Activated CD4-positive, alpha-beta T cell treated with anti-CD3 and anti-CD28 coated beads, Interleukin-2, amount 50 U/mL, for 1 hour (primary cell): ENCODE results near the gene SERPINB4.

Source experiments
- DNase-seq: peaks from one replicate; pipeline ENCODE4 v3.0.0-alpha.2; 2020

SERPINB4 gene

DNA sequence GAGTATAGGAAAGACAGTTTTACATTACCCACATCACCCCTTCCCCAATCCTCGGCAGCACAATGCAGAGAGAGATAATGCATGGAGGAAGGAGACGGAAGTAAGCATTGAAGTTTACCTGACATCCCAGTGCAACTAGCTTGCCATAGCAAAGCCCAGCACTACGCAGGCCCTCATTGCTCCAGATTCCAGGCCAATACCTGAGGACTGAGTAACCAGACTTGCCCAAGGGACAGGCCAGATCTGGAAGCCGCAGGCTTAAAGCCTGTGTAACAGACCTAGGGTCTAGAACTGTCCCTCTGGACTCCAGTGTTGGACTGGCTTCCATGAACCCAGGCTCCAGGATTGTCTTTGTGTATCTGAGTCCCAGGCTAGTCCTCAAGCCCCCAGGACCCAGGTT, 17.6 kb downstream of the SERPINB4 start:
- DNase-seq: no peak

DNA sequence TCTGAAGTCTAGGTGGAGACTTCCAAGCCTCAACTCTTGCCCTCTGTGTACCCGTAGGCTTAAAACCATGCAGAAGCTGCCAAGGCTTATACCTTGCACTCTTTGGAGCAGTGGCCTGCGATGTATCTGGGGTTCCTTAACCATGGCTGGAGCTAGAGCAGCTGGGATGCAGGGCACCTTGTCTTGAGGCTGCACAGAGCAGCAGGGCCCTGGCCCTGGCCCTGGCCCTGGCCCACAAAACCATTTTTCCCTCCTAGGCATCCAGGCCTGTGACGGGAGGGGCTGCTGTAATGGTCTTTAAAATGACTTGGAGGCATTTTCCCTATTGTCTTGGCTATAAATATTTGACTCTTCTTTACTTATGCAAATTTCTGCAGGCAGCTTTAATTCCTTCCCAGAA, 19.2 kb downstream of the SERPINB4 start:
- no peak for DNase-seq

DNA sequence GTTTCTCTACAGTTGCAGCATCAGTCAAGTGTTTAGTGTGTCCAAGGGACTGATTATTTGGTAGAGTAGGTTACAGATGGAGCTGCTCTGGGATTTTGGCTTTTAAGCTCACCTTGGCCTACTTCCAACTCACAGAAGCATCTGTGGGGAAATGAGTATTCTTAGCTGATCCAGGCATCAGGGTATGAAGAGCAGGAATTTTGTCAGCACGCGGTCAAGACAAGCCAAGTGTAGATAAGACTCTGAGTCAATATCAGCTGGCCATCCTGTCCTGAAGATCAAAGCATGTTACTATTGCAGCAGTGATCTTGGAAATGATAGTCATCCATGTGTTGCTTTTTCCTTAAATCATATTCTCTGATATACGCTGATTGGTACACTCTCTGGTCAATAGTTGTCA, 24.4 kb downstream of the SERPINB4 start:
- no peak for DNase-seq

DNA sequence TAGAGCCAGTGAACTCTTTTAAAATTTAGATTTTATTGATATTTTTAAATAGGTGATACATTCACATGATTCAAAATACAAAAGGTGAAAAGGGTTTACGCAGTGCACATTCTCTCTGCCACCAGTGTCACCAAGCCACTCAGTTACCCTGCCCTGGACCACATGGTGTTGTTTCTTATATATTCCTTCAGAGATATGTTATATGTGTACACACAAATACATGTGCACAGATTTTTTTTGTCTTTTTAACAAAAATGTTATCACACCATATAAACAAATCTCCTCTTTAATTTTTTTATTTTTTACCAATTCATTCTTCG, 26.2 kb downstream of the SERPINB4 start:
- DNase-seq: no peak

DNA sequence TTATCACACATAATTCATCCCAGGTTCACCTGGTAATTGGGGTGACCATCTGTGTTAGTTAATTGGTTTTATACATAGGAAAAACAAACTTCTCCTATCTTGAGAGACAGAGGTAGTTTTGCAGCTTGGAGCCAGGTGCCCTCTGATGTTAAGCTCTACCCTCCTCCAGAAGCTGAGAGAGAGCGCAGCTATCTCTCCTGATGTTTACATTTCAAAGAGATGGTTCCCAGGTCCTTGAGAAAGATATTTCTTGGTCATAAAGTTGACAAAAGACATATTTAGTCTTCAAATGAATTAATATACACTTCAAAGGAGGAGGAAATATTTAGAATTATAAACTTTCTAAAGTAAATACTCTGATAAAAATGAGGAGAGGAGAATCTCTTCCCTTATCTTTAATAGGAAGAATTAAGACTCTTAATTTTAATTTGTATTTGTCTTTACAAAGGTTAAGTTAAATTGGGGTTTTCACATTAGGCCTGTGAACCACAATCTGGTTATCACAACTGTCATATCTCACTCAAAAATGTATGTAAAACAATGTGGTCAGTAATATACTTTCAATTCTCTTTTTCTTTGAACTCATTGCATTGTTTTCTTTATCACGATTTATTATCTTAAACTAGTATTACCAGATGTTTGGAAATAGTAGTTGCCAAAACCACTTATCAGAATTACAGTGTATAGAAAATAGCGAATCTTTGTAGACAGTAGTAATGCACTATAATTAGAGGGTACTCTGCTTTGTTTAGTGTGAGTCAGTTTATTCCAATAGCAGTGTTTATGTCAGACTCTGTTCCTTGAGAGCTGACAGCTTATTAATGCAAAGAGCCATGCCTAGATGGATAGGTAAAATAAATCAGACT, 26.8 kb downstream of the SERPINB4 start:
- no peak for DNase-seq

DNA sequence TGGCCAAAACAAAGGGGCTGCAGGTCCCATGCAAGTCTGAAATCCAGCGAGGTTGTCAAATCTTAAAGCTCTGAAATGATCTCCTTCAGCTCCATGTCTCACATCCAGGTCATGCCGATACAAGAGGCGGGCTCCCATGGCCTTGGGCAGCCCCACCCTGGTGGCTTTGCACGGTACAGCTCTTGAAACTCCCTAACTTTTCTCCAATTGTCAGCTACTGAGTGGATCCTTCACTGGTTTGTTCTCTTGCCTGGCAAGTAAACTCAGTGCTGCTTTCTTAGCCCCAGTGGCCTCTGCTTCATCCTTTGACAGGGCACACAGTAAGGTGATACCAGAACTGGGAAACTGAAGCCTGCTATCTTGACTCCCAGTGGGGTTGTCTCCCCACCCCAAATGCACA, 30.6 kb downstream of the SERPINB4 start:
- DNase-seq: no peak

DNA sequence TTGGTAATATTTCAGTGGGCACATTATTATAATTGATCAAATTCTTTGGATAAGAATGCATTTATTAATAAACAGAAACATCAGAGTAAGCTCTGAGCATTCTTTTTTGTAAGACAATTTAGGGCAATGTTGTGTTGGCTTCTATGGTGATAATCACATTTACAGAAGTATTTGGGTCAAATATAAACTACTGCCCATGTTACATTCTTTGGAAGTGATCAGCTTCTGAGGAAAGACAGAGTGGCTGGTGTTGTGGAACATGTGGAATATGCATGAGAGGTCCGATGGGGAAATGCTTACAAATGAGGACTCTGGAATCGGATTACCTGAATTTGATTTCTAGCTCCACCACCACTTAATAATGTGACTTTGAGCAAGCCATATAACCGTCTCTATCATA, 37.5 kb downstream of the SERPINB4 start:
- DNase-seq: no peak

DNA sequence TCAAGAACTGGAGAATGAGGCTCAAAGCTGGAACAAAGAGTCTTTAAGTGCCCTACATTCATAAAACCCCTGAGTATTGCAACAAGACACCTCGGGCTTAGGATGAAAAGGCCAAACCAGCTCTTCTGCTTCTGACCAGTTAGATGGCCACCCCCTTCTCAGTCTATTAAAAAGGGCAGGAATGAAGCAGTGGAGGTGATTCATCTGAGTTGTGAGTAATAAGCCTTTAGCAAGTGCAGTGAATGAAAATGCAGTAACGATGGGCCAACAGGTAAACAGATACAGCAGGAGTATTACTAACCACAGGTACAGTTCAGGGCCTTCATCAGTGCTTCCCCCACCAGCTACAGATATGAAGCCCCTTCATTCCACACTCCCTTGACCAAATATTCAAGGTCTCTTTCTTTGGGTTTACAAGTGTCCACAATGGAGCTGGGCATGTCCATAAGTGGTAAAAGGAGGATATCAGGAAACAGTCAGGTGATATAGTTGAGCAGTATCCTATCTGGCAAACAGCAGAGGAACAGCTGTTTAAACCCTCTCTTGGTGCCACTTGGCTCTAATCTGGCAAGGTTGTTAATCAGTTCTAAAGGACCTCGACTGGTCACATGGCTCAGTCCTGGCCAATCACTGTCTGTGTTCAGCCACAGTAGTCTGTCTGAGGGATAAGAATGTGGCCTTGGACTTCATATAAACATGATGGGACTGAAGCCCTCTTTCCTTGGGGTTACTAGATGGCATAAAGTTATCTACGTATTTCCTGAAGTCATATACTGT, 39.1 kb downstream of the SERPINB4 start:
- DNase-seq: no peak

DNA sequence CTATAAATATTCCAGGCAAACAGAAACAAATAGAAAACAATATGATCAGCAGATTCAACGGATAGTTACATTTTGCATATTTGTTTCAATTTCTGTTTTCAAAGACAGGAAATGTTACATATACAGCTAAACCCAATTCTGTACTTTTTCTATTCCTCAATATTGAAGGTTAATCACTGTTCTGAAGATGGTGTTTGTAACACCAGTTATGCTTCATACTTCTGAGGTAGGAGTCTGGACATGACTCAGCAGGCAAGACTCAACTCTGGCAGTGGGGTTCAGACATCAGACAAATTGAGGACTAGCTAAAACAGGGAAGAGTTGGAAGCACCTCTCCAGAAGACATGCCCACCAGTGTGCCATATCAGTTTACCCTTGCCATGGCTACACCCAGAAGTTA, 40.3 kb downstream of the SERPINB4 start:
- no peak for DNase-seq

DNA sequence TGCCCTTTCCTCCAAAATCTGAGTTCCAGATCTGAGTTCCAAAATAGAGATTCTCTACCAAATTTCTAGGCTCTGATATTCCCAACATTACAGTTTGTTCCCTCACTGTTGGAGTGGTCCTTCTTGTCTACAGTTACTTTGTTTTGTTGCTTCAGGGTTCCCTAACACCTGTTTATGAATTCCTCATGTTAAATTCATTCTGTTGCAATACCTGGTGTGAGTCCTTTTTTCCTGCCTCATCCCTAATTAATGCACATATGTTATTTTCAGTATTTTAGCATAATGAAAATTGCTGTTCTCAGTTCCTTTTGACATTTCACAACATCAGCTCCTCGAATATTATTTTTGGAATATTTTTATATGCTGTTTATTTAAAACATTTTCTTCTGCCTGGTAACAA, 40.7 kb downstream of the SERPINB4 start:
- DNase-seq: no peak

DNA sequence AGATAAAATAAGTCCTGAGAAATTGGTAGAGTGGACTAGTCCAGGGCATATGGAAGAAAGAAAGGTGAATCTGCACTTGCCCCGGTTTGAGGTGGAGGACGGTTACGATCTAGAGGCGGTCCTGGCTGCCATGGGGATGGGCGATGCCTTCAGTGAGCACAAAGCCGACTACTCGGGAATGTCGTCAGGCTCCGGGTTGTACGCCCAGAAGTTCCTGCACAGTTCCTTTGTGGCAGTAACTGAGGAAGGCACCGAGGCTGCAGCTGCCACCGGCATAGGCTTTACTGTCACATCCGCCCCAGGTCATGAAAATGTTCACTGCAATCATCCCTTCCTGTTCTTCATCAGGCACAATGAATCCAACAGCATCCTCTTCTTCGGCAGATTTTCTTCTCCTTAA, 47.1 kb downstream of the SERPINB4 start:
- no peak for DNase-seq

DNA sequence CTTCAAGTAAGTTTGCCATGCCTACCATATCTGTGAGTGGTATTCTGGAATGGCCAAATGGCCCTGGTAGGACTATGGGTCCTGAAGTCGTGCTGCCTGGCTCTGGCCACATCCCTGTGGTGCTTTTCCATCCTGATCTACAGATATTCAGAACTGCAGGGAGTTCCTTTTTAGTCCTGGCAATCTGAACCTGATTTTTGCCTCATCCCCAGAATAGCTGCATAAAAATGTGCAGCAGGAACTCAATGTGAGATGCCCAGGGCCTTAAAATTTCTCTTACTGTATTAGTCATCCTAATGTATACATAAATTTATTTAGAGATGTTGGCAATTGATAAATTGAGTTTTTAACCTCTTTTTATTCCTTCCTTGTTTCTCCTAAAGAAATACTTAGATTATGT, 51.6 kb downstream of the SERPINB4 start:
- no peak for DNase-seq

DNA sequence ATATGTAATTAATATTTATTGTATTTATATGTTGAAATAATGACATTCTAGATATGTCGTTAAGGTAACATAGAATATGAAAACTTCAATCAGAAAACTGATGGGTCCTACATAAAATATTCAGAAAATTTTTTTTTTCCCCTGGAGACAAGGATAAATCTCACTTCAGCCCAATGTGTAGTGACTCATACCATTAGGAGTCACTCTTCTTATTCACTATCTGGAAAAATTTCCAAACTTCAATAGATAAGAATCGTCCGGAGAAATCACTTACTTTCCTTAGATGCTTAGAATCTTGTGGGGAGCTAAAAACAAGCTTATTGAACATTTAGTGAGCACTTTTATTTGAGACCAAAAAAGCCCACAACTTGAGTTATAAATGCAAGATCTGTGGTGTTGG, 52.3 kb downstream of the SERPINB4 start:
- no peak for DNase-seq

DNA sequence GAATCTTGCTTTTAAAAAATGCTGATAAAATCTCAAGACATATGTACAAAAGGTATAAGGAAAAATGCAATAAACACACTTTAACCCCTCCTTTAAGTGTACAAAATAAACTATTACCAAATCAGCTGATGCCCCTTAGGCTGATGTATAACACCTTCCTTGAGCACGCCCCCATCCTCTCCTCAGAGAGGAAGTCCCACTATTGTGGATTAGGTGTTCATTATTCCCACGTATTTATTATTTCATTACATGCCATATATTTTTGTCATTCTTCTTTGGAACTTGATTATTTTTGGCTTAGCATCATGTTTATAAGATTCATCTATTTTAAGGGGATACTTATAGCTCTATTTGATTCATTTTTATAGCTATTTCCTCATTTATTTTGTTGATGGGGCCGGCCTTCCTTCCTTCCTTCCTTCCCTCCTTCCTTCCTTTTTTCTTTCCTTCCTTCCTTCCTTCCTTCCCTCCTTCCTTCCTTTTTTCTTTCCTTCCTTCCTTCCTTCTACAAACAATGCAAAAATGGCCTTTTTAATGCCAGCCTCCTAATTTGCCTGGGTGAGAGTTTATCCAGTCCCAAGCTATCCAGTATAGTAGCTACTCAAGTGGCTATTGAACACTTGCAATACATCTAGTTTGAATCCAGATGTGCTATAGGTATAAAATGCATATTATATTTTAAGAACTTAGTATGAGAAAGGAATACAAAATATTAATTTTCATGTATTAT, 52.9 kb downstream of the SERPINB4 start:
- DNase-seq: no peak

DNA sequence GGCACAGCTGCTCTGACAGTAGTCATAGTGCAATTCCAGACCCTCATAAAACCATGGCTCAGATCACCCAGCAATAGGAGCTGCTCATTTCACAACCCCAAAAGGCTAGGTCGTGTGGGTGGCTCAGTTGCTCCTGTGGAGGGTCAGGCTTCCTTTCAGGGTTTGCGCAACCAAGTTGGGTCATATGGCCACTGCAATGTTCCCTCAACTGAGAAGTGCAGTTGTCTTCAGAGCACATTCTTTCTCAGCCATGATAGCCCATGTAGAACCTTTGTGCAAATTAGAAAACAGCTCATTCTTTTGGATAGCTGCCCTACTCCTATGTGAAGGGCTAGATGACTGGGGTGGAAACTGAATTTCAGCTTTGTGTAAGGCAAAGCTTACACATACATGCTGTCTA, 53.7 kb downstream of the SERPINB4 start:
- DNase-seq: no peak

DNA sequence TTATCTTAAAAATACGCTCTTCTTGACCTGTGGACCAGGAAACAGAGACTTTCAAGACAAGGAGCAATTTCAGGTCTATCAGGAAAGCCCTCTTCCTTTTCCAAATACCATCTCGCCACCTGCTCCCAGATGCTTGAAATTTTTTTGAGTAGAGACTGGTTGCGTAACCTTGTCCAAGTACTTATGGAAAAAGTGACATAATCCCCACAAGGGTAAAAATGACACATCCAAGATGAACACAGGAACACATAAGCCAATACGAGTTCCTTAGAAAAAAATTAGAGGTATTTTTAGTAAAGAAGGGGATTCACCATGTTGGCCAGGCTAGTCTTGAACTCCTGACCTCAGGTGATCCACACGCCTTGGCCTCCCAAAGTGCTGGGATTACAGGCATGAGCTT, 55.1 kb downstream of the SERPINB4 start:
- DNase-seq: no peak
